Stimulated activated CD8-positive, alpha-beta memory T cell treated with anti-CD3 and anti-CD28 coated beads, Interleukin-2, amount 100 ng/mL, for 48 hours (primary cell): ENCODE results near the gene CUL4A.
"Not testable (repeated sequence)": the region's sequence is repeated elsewhere in the genome, so short reads cannot be mapped to it uniquely, and the experiment has no call there.

Experiments used
- DNase-seq, 2 donors: peaks; one replicate each; pipeline ENCODE4 v3.0.0-alpha.2; 2020; ENCODE audit warnings: low read depth in 2 of 2

The CUL4A gene

GRCh38 chr13:113238536-113238935 lies 29.1 kb downstream of the CUL4A start:
- DNase-seq, result no peak

- DNase-seq, result no peak
Observed at GRCh38 chr13:113239357-113239756, 29.9 kb downstream of the CUL4A start.

GRCh38 chr13:113239986-113240385 lies 30.6 kb downstream of the CUL4A start:
- no peak for DNase-seq

- DNase-seq, result not testable (repeated sequence)
Observed at GRCh38 chr13:113241623-113242022, 32.2 kb downstream of the CUL4A start.

GRCh38 chr13:113243847-113244246 lies 34.4 kb downstream of the CUL4A start:
- no peak for DNase-seq

GRCh38 chr13:113245849-113246796 lies 36.7 kb downstream of the CUL4A start:
- DNase-seq, result no peak

GRCh38 chr13:113252516-113253095 lies 43.2 kb downstream of the CUL4A start:
- no peak for DNase-seq

- not testable (repeated sequence) for DNase-seq
Observed at GRCh38 chr13:113257908-113258307, 48.5 kb downstream of the CUL4A start.

- no peak for DNase-seq
Observed at GRCh38 chr13:113258321-113259054, 49.1 kb downstream of the CUL4A start.

- no peak for DNase-seq
Observed at GRCh38 chr13:113260996-113261395, 51.6 kb downstream of the CUL4A start.

- not testable (repeated sequence) for DNase-seq
Observed at GRCh38 chr13:113263016-113263415, 53.6 kb downstream of the CUL4A start.

GRCh38 chr13:113267642-113268405 lies 58.4 kb downstream of the CUL4A start:
- DNase-seq, result no peak

- DNase-seq, result no peak
Observed at GRCh38 chr13:113272031-113272430, 62.6 kb downstream of the CUL4A start.

- no peak for DNase-seq
Observed at GRCh38 chr13:113272701-113273181, 63.3 kb downstream of the CUL4A start.

- no peak for DNase-seq
Observed at GRCh38 chr13:113273321-113273720, 63.9 kb downstream of the CUL4A start.

GRCh38 chr13:113273851-113274590 lies 64.6 kb downstream of the CUL4A start:
- DNase-seq, result no peak

- no peak for DNase-seq
Observed at GRCh38 chr13:113274721-113275120, 65.3 kb downstream of the CUL4A start.

GRCh38 chr13:113275387-113275786 lies 66.0 kb downstream of the CUL4A start:
- no peak for DNase-seq

GRCh38 chr13:113280126-113280525 lies 70.7 kb downstream of the CUL4A start:
- DNase-seq, result no peak

GRCh38 chr13:113283904-113284303 lies 74.5 kb downstream of the CUL4A start:
- no peak for DNase-seq

GRCh38 chr13:113288880-113289279 lies 79.5 kb downstream of the CUL4A start:
- no peak for DNase-seq
